Keratinocyte (primary cell): ENCODE data around the gene AP2A2.

Experiments used
- CTCF ChIP-seq, 3 experiments: IDR thresholded peaks in 1 of 3; conservative IDR thresholded peaks in 1 of 3; optimal IDR thresholded peaks in 1 of 3; 2 replicates in 2 of 3; 3 replicates in 1 of 3; pipeline versions ENCODE3 to v1.5.1; 2011; ENCODE audit warnings: low read length in 3 of 3, mild to moderate bottlenecking in 3 of 3, moderate library complexity in 2 of 3, control low read depth in 1 of 3, inconsistent platforms in 1 of 3; ENCODE audit not compliant: insufficient read depth in 2 of 3; ENCODE audit errors: extremely low read depth in 1 of 3
- EZH2 ChIP-seq: IDR thresholded peaks from one replicate; pipeline ENCODE4 v1.6.1; 2012; ENCODE audit warnings: inconsistent platforms, mild to moderate bottlenecking, low read length, moderate library complexity

GRCh38 chr11:1035577-1036283 is 110.1 kb downstream of the AP2A2 start:
- TF ChIP-seq CTCF (optimal IDR thresholded peaks at IDR 0.05 in 1 of 3, IDR thresholded peaks at IDR 0.05 in 1 of 3, conservative IDR thresholded peaks at IDR 0.05 in 1 of 3; ENCODE audit: extremely low read depth in 1 of 3, insufficient read depth in 2 of 3, low read length in 3 of 3) (no peak), EZH2 (no peak)
